Stimulated activated CD4-positive, alpha-beta T cell treated with anti-CD3 and anti-CD28 coated beads, Interleukin-12 subunit alpha, Interleukin-12 subunit beta, amount 100 ng/mL, for 48 hours (primary cell): Measurements from ENCODE around the gene PCDH1.

Experiments
- DNase-seq, 3 donors: peaks; one replicate each; pipeline ENCODE4 v3.0.0-alpha.2; 2020; ENCODE audit warnings: low read depth in 2 of 3, low spot score in 1 of 3

The PCDH1 gene

DNA sequence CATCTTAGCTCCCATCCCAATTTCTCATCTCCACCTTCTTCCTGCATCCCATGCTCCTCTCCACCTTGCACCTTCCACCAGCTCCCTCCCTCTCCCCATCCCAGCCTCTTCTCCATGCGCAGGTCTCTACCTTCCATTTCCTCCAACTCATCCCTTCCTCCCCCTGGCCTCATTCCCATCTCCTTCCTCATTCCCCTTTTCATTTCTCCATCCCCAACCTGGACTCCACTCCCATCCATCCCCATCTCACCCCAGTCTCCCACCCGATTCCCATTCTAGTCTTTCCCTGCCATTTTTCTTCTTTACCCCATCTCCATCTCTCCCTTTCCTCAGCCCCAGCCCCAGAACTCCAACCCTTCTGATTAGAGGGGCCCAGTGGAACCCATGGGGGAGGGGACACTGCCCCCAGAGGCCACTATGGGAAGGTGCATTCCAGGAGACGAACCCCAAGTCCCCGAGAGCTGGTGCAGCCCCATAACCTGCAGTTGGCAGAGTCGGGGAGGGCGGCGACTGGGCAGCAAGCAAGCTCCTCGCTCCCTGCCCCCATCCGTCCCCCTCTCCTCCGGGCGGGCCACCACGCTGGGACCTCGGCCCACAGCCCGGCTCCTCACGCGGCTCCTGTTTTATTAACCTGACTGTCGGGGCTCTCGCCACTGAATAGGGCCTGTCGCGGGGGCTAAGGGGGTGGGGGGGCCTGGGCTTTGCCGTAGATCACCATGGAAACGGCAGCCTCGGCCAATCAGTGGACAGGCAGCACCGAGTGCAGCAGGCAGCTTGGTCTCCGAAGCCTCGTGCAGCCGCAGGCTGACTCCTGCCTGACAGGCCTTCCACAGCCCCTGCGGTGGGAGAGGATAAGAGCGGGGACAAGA, 66.7 kb downstream of the PCDH1 start:
- DNase-seq: peak in 1 of 3 donors; percentile 20

DNA sequence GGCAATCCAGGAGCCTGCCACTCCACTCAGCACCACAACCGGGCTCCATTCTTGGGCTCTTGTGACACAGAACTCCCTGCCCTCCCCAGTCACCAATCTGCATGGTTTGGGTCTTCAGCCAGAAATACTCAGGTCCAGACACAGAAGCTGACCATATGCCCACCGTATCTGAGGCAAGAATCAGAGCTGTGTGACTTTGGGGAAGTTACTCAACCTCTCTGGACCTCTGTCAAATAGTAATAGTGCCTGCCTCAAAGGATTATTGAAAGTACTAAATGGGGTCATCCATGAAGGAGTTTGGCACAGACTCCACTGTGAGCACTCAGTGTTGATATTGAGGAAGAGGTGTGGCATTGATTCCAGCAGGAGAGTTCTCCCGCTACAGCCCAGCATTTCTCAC, 67.5 kb downstream of the PCDH1 start:
- no peak for DNase-seq

DNA sequence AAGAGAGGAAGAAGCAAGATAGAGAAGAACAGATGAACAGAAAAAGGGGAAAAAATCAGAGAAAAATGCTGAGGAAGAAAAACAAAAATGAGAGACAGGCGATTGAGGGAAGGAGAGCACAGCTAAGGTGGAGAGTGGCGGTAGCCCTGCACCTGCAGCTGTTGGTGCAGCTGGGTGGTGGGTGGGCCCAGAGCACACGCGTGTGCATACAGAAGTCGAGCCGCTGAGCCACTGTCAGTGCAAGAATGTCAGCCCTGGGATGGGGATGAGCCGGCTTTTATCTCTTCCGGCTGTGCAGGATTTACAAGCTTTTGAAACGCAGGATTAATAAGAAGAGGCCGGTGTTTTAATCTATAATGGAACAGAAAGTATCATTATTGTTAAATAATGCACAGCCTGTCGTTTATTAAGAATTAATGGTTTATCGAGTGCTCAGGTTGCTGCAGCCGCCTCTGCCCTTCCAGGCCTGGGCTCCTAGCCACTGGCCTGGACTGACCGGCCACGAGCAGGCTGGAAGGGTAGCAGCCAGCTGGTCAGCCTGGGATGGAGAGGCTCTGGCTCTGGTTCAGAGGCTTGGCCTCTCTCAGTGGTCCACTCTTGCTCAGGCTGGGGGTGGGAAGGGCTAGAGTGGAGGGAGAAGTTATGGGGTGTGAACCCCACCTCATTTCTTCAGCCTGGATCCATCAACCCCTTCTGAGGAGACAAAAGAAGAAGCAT, 68.7 kb downstream of the PCDH1 start:
- DNase-seq: no peak

DNA sequence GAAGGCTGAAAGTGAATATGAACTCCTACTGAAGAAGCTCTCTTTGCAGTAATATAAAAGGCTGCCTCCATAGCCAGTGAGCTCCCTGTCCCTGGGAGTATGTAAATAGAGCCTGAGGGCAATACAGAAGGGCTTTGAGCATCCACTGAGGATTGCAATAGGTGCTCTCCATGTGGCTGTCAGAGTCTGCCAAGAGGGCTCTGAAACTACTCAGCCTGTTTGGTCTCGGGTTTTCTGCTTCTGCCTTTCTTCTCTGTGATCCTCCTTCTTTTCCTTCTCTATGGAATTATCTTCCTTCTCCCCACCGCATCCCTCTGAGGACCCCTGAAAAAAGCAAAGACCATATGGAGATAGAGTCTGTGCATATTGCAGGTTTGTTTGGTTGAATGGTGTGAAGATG, 69.4 kb downstream of the PCDH1 start:
- DNase-seq: no peak

DNA sequence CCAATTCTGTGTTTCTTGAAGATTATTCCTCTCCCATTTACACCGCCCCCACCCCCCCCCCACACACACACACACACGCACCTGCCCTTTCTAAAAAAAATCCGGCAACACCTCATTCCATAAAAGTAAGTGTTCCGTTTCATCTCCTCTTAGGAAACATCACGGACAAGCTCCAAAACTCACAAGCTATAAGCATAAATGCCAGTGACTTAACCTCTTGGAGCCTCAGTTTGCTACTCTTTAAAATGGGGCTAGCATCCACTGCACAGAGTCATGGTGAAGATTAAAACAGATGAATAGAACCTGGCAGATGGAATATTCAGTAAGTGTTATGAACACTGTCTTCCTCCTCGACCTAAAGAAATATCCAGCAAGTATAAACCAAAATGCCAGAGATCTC, 70.5 kb downstream of the PCDH1 start:
- DNase-seq: no peak

DNA sequence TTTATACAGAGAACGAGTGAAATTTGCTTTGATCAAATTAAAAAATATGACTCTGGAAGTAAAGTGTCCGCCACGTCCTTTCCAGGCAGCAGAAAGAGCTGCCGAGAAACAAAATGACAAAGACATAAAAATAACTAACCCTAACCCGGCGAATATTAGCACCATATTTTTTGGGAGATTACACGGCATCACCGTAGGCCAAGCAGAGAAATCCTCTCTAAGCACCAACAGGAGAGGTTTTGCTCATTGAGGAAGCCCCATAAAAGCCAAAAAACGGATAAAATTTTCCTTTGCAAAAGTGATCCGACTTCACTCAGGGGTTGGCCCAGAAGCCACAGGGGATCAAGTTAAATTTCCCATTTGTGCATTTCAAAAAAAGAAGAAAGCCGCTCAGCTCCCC, 70.9 kb downstream of the PCDH1 start:
- no peak for DNase-seq

DNA sequence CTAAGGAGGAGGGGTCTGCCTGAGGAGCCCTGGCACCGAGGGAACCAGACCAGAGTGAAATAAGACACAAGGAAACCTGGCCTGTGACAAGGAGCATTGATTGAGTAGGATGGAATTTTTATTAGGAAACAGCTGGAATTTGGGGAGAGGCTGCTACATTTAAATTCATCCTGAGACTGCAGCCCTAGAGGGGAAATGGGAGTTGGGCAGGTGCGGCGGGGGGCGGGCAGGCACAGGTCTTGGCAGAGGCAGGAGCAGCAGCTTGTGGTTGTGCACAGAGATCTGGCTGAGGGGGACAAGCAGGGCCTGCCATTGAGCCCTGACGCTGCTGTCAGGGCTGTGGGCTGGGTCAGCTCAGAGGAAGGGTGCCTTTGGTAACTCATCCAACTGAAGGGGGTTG, 71.6 kb downstream of the PCDH1 start:
- no peak for DNase-seq

DNA sequence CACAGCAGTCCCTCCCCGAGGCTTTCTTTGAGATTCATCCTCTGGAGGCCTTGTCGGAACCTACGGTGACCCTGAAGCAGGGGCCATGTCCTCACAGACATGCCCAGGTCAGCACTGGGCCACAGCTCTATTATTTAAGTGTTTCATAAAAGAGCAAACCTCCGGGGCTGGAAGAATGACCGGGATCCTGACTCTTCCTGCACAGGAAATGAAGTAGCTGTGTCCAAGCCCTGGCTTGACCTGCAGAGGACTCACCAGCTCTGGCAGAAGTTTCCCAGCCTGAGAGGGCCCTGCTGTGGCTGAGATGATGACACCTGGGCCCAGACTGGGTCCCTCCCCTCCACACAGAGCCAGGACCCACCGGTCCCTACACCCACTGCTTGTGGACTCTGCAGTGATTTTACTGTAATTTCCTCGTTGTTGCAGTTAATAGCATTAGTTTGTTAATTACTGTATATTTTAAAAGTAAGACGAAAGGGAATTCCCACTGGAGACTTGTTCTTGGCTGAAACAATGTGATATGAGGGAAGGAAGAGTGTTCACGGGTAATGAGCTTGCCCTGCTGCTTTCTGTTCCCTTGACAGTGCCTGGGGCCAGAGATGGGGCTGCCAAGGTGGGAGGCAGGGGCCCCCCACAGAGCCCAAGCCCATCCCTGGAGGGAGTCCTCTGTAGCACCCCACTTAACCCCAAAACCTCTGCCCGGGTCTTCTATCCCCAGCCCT, 72.2 kb downstream of the PCDH1 start:
- DNase-seq: no peak

DNA sequence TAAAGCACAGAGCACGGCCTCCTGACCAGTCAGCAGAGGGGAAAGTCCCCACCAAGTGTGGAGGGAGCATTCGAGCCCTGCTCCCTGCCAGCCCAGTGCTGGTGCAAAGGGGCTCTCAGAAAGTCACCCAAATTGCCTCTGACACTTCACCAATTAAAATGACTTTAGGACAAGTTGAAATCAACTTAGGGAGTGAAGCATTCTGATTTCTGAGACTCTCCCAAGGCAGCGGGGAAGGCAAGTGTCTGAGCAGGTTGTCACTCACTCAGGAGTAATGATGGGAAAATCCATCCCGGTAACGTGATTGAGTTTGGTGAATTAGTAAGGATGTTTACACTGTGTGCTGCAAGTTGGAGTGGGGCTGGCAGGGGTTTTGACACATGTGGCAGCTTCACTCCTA, 73.7 kb downstream of the PCDH1 start:
- DNase-seq: no peak
